ENCODE measurements around the gene TOLLIP. TPM values are rescaled to one million over a fixed set of nuclear protein-coding genes. Genes with fewer than 3 reads are reported as not detected.

The TOLLIP gene
- total and polyA plus RNA-seq, 2 of the 4 experiments (the other 2 are of a cell fraction) = 19.7 to 42.9 TPM

GRCh38 chr11:1335811-1336761 is 26.7 kb upstream of the TOLLIP start:
- in situ Hi-C loops (cut with MboI; ENCODE audit: low sequenced_read_pairs) = no loop called here
- DNase-seq (peak; percentile 71), ATAC-seq (ENCODE audit: low read depth) (peak; percentile 70)
- H3K9ac ChIP-seq (ENCODE audit: low read depth, low read length) = peak overlapping the region; percentile 81
- peak overlapping the region; percentile 48; the same call in 1 of the 2 replicates for H4K91ac ChIP-seq (ENCODE audit: insufficient read depth, low read depth, low read length)
- H3K4me2 ChIP-seq (ENCODE audit: low read depth, low read length) = peak overlapping the region; percentile 98
- peak overlapping the region; percentile 17 for H2AK9ac ChIP-seq (replicated peaks; ENCODE audit: low read depth, low read length, poor library complexity)
- H3K9me3 ChIP-seq (ENCODE audit: control insufficient read depth, insufficient read depth, low read length) = no peaks in the 10 kb centered on the region
- peak overlapping the region; percentile 97 for H3K18ac ChIP-seq (ENCODE audit: low read depth, low read length)
- no peak overlapping the region for H2BK20ac ChIP-seq (ENCODE audit: low read depth, low read length)
- peak overlapping the region; percentile 55 to 81; a peak in 2 of 4 replicates for H4K8ac ChIP-seq (ENCODE audit: low read depth in 2 of 2, low read length in 2 of 2)
- no peaks in the 10 kb centered on the region for H3K9me1 ChIP-seq (ENCODE audit: insufficient read depth, low read length)
- WGBS, 2 experiments (ENCODE audit: extremely low coverage in 2 of 2, insufficient read length in 1 of 2) = 3% methylated on average over 5 of the region's 66 CpGs; no CpG with 5 or more reads in 1 of the 2 experiments
- H3K4me3 ChIP-seq (ENCODE audit: insufficient read depth, low read depth, low read length) = peak overlapping the region; percentile 94
- no peaks in the 10 kb centered on the region for H3K36me3 ChIP-seq (ENCODE audit: control insufficient read depth, insufficient read depth, low read length)
- peak overlapping the region; percentile 98 for H4K5ac ChIP-seq (ENCODE audit: low read depth, low read length)
- H3K79me1 ChIP-seq (ENCODE audit: low read depth in 1 of 2, low read length in 2 of 2) = no peaks in the 10 kb centered on the region
- TF ChIP-seq BHLHE40 (IDR thresholded peaks at IDR 0.05; ENCODE audit: low read depth, low read length) = no peak
- TF ChIP-seq MAZ (IDR thresholded peaks at IDR 0.05; ENCODE audit: borderline replicate concordance, low read depth, low read length) = peak; percentile 24; the same call in 1 of the 2 replicates
- no peak for TF ChIP-seq MAFK (IDR thresholded peaks at IDR 0.05; ENCODE audit: low read depth, low read length)
- TF ChIP-seq NFE2L2 (IDR thresholded peaks at IDR 0.05; ENCODE audit: low read depth, low read length) = peak; percentile 60; the same call in 1 of the 2 replicates
- peak; percentile 76 for TF ChIP-seq CEBPB (IDR thresholded peaks at IDR 0.05; ENCODE audit: low read depth, low read length)
- no peak for TF ChIP-seq RCOR1 (IDR thresholded peaks at IDR 0.05; ENCODE audit: insufficient replicate concordance, low read length)
- TF ChIP-seq FOS (IDR thresholded peaks at IDR 0.05; ENCODE audit: low read depth, low read length) = no peak
- TF ChIP-seq SMC3 (IDR thresholded peaks at IDR 0.05; ENCODE audit: low read depth, low read length) = no peak
- peak overlapping the region; percentile 78 for H2AK5ac ChIP-seq (ENCODE audit: low read depth, low read length)
- BruUV-seq (replicated peaks) = no TSS peak
- peaks cover 8% of the 10 kb centered on the region for H3K27me3 ChIP-seq (ENCODE audit: control insufficient read depth, insufficient read depth, low read length)
- peak overlapping the region; percentile 88 for H2AFZ ChIP-seq (replicated peaks; ENCODE audit: low read length, poor library complexity)
- H4K20me1 ChIP-seq (ENCODE audit: insufficient read depth, low read length) = no peaks in the 10 kb centered on the region
- ChIA-PET CTCF (no interaction called here), POLR2A (ENCODE audit: unreplicated experiment) (no interaction called here)
- H2BK120ac ChIP-seq (ENCODE audit: low read depth, low read length) = 0 out of 2 replicates have a peak overlapping the region, but pooled peaks have one; percentile 40
- peak overlapping the region; percentile 75; the same call in 1 of the 2 replicates for H3K27ac ChIP-seq (ENCODE audit: insufficient read depth, low read length)
- peaks cover 6% of the 10 kb centered on the region; the same call in 1 of the 2 replicates for H3K4me1 ChIP-seq (ENCODE audit: control insufficient read depth, insufficient read depth, low read length)
- H2BK5ac ChIP-seq (ENCODE audit: low read depth, low read length, poor library complexity, severe bottlenecking) = no peak overlapping the region
- no peak overlapping the region; the same call in 2 of the 3 replicates for H2BK15ac ChIP-seq (ENCODE audit: low read depth, low read length)
- peak overlapping the region; percentile 69 for H3K4ac ChIP-seq (ENCODE audit: low read depth, low read length)
- dilution Hi-C loops (cut with HindIII; ENCODE audit: low sequenced_read_pairs, unreplicated experiment) = no loop called here
- H3K14ac ChIP-seq (replicated peaks; ENCODE audit: low read depth, low read length) = peak overlapping the region; percentile 76
- no peak overlapping the region; the same call in 1 of the 2 replicates for H3K56ac ChIP-seq (ENCODE audit: extremely low read depth, insufficient read depth, low read length)
- intact Hi-C loops (cut with micrococcal nuclease) = no loop called here
- H3K23ac ChIP-seq (ENCODE audit: low read depth, low read length) = peak overlapping the region; percentile 93

Measured in IMR-90 (cell line).